Measurements from ENCODE around the gene ITPK1.

ITPK1 gene

GRCh38 chr14:92973798-92974372 lies 141.8 kb downstream of the ITPK1 start:
- ATAC-seq: no peak
- TF ChIP-seq BACH2 (CRISPR knock-in tag; IDR thresholded peaks at IDR 0.05; ENCODE audit: borderline replicate concordance): no peak
- TF ChIP-seq ZNF70 (CRISPR knock-in tag; IDR thresholded peaks at IDR 0.05): no peak
- no peak for TF ChIP-seq ZFP3 (CRISPR knock-in tag; IDR thresholded peaks at IDR 0.05)
- no peak for TF ChIP-seq CREB5 (CRISPR knock-in tag; IDR thresholded peaks at IDR 0.05; ENCODE audit: low read depth)

DNA sequence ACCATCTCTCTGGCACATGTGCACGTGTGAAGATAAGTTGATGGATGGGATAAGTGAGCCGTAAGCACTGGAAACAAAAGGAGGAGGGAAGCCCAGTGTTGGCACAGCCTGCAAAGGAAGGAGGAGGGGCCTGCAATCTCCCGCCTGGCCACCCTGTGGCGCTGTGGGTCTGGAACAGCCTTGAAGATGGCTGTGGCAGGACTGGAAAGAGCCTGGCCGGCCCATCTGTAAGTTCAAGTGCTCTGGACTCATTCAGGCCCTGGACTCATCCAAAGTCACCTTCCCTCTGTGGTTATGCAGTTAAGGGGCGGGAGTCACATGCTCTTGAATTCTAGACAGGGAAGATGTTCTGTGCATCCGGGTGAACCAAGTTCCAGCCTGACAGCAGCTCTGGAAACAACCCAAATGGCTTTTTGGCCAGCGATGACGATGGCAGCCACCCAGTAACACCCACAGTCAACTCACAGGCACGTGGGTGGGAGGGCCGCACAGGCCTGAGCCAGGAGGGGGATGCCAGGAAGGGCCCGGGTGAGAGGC lies 142.4 kb downstream of the ITPK1 start:
- TF ChIP-seq ZNF8 (CRISPR knock-in tag; IDR thresholded peaks at IDR 0.05): no peak
- TF ChIP-seq, protein P1, sequence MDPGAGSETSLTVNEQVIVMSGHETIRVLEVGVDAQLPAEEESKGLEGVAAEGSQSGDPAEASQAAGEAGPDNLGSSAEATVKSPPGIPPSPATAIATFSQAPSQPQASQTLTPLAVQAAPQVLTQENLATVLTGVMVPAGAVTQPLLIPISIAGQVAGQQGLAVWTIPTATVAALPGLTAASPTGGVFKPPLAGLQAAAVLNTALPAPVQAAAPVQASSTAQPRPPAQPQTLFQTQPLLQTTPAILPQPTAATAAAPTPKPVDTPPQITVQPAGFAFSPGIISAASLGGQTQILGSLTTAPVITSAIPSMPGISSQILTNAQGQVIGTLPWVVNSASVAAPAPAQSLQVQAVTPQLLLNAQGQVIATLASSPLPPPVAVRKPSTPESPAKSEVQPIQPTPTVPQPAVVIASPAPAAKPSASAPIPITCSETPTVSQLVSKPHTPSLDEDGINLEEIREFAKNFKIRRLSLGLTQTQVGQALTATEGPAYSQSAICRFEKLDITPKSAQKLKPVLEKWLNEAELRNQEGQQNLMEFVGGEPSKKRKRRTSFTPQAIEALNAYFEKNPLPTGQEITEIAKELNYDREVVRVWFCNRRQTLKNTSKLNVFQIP (CRISPR knock-in tag; IDR thresholded peaks at IDR 0.05; ENCODE audit: borderline replicate concordance, low read depth): no peak
- TF ChIP-seq ZNF70 (CRISPR knock-in tag; IDR thresholded peaks at IDR 0.05): no peak
- TF ChIP-seq ZC3H10 (CRISPR knock-in tag; IDR thresholded peaks at IDR 0.05): no peak
- TF ChIP-seq CSDC2 (CRISPR knock-in tag; IDR thresholded peaks at IDR 0.05): no peak
- no peak for TF ChIP-seq ZNF565 (CRISPR knock-in tag; conservative IDR thresholded peaks at IDR 0.05; ENCODE audit: low read depth)
- TF ChIP-seq ZFP30 (CRISPR knock-in tag; IDR thresholded peaks at IDR 0.05): no peak
- TF ChIP-seq SNAI2 (CRISPR knock-in tag; IDR thresholded peaks at IDR 0.05): no peak
- TF ChIP-seq CREB5 (CRISPR knock-in tag; IDR thresholded peaks at IDR 0.05; ENCODE audit: low read depth): no peak
- no peak for TF ChIP-seq TSHZ2 (CRISPR knock-in tag; IDR thresholded peaks at IDR 0.05)
- no peak for TF ChIP-seq BACH2 (CRISPR knock-in tag; IDR thresholded peaks at IDR 0.05; ENCODE audit: borderline replicate concordance)
- no peak for TF ChIP-seq RARB (CRISPR knock-in tag; IDR thresholded peaks at IDR 0.05)
- TF ChIP-seq ZFP3 (CRISPR knock-in tag; IDR thresholded peaks at IDR 0.05): no peak
- TF ChIP-seq, protein P2, sequence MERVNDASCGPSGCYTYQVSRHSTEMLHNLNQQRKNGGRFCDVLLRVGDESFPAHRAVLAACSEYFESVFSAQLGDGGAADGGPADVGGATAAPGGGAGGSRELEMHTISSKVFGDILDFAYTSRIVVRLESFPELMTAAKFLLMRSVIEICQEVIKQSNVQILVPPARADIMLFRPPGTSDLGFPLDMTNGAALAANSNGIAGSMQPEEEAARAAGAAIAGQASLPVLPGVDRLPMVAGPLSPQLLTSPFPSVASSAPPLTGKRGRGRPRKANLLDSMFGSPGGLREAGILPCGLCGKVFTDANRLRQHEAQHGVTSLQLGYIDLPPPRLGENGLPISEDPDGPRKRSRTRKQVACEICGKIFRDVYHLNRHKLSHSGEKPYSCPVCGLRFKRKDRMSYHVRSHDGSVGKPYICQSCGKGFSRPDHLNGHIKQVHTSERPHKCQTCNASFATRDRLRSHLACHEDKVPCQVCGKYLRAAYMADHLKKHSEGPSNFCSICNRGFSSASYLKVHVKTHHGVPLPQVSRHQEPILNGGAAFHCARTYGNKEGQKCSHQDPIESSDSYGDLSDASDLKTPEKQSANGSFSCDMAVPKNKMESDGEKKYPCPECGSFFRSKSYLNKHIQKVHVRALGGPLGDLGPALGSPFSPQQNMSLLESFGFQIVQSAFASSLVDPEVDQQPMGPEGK (CRISPR knock-in tag; IDR thresholded peaks at IDR 0.05; ENCODE audit: borderline replicate concordance): no peak
- TF ChIP-seq ISL1 (CRISPR knock-in tag; IDR thresholded peaks at IDR 0.05): no peak
- TF ChIP-seq ARNTL (CRISPR knock-in tag; IDR thresholded peaks at IDR 0.05; ENCODE audit: borderline replicate concordance, low read depth): no peak
- ATAC-seq: peak; percentile 54

DNA sequence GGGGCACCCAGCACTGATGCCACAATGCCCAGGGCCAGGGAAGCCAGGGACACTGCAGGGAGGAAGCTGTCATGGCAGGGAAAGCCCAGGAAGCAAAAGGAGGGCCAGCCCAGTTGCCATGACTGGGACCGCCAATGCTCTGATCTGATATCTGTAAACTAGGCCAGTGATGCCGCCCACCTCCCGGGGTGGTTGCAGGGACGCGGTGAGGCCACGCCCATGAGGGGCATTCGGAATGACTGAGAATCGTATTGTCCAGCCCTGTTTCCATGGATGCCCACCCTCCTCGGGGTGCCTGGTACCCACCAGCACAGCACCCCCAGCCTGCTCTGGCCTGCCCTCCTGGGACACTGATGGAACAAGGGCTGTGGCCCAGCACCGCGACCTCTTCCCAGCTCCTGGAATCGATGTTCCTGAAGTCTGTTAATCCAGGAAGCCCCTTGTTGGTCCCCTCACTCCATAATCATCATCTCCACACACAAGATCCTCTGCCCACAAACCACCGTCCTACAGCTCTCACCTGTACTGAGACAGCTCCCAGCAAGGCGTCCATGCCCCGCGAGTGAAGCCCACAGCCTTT lies 144.0 kb downstream of the ITPK1 start:
- no peak for ATAC-seq
- TF ChIP-seq ISL1 (CRISPR knock-in tag; IDR thresholded peaks at IDR 0.05): no peak
- no peak for TF ChIP-seq ZNF565 (CRISPR knock-in tag; conservative IDR thresholded peaks at IDR 0.05; ENCODE audit: low read depth)
- no peak for TF ChIP-seq TCF4 (CRISPR knock-in tag; IDR thresholded peaks at IDR 0.05; ENCODE audit: borderline replicate concordance)
- no peak for TF ChIP-seq ARNTL (CRISPR knock-in tag; IDR thresholded peaks at IDR 0.05; ENCODE audit: borderline replicate concordance, low read depth)
- TF ChIP-seq CREB5 (CRISPR knock-in tag; IDR thresholded peaks at IDR 0.05; ENCODE audit: low read depth): no peak
- no peak for TF ChIP-seq TSHZ2 (CRISPR knock-in tag; IDR thresholded peaks at IDR 0.05)
- TF ChIP-seq ZNF70 (CRISPR knock-in tag; IDR thresholded peaks at IDR 0.05): no peak
- TF ChIP-seq ZFP30 (CRISPR knock-in tag; IDR thresholded peaks at IDR 0.05): no peak
- TF ChIP-seq CSDC2 (CRISPR knock-in tag; IDR thresholded peaks at IDR 0.05): no peak
- no peak for TF ChIP-seq OSR1 (CRISPR knock-in tag; IDR thresholded peaks at IDR 0.05)
- TF ChIP-seq GLIS3 (CRISPR knock-in tag; IDR thresholded peaks at IDR 0.05): no peak
- TF ChIP-seq, protein P2 (CRISPR knock-in tag; IDR thresholded peaks at IDR 0.05; ENCODE audit: borderline replicate concordance): no peak
- no peak for TF ChIP-seq ZNF8 (CRISPR knock-in tag; IDR thresholded peaks at IDR 0.05)
- TF ChIP-seq RARB (CRISPR knock-in tag; IDR thresholded peaks at IDR 0.05): no peak
